ENCODE results near the gene COX4I1. TPM values are rescaled to one million over a fixed set of nuclear protein-coding genes. Genes with fewer than 3 reads are reported as not detected.

Gene COX4I1
- 442 and 473 TPM in 2 replicates for total RNA-seq

DNA sequence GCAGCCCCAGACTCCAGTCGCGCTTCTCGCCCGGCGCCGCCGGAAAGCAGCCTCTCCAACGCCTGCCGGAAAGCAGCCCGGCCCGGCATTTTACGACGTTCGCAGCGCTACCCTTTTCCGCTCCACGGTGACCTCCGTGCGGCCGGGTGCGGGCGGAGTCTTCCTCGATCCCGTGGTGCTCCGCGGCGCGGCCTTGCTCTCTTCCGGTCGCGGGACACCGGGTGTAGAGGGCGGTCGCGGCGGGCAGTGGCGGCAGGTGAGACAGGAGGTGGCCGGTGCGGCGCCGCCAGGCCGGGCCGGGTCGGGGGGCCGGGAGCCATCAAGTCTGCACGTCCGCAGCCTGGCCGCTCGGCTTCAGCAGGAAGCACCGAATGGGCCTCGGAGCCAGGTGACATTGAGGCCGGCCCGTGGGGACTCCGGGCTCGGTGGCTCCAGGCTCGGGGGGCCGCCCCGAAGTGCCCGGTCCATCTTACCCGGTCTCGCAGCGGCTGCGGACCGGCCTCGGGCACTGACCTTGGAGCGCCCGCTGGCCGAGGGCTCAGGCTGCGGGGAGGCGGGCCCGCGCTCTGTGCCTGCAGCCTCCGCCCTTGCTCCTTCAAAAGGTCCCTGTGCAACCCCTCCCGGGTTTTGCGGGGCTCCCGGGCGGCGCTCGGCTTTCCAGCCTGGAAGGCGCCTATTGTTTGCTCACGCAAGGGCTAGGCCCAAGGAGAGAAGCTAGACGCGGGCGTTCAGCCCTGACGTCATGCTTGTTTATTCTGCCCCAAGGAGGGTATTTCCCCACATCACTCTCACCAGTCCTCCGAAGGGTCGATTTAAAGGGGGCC, at the start of gene COX4I1, which contains the start of gene EMC8:
Gene COX4I1, plus strand, starts transcription at position 199 of the 824 bp plus-strand sequence. CDS start 1,511 bp downstream, outside the sequence.
Gene EMC8, minus strand, starts transcription at position 48 of the 824 bp plus-strand sequence. CDS start 249 bp downstream, outside the sequence.

GRCh38 chr16:85750827-85751697, 48.4 kb upstream of the COX4I1 start, which contains the start of gene C16orf74:
Gene C16orf74, minus strand, starts transcription at chr16:85751096. Its CDS starts 15,879 bp downstream, at chr16:85735217.

Other genes with a start within 250 kb of the COX4I1 start
- 9.6 and 11.7 TPM in 2 replicates for gene GSE1, start 186.4 kb upstream of the COX4I1 start, total RNA-seq
- gene GINS2, start 110.7 kb upstream of the COX4I1 start, total RNA-seq: 0.64 and 2.4 TPM in 2 replicates
- 100 and 109 TPM in 2 replicates for gene C16orf74, start 48.6 kb upstream of the COX4I1 start, total RNA-seq
- 23.4 and 44.3 TPM in 2 replicates for gene EMC8, start 151 bp upstream of the COX4I1 start, total RNA-seq
- gene IRF8, start 99.5 kb downstream of the COX4I1 start, total RNA-seq: 0.48 TPM in 1 of 2 replicates, not detected in the other

All from tracheal epithelial cell (primary cell).